ENCODE data around the gene RNF19B.

DNA sequence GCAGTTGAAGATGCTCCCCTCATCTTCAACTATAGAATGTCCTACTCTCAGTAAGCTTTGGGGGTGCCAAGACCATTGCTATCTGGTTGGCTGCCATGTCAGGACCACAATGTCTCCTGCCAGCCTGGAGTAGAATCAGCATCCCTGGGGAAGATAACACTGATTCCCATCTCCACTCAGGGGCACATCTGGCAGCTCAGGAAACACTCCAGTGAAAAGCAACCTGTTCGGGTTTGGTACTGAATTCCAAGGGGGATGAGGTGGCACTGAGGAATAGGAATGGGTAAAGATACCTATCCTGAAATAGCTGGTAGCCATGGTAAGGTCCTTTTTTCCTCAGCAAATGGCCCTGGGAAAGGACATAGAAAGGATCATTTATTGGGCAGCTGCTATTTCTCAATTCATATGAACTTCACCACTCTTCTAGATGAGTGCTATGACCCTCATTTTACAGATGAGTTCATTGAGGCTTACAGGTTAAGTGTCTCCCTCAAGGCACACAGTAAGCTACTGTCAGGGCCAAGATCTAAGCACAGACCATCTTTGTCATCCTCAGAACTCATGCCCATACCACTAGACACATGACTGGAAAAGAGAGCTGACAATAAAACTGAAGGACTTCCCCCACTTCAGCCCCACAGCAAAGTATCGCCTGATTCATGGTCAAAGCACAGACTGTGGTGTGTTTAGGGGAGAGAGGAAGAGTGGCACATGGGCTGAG is 40.7 kb upstream of the RNF19B start:
- TF ChIP-seq POLR2A (IDR thresholded peaks at IDR 0.05; ENCODE audit: low read depth, low read length) (no peak), POLR2AphosphoS5 (IDR thresholded peaks at IDR 0.05; ENCODE audit: low read depth, low read length) (no peak)
